Diencephalon (tissue), 1 donor: ENCODE measurements around the gene ARHGEF37. TPM values are rescaled to one million over a fixed set of nuclear protein-coding genes. Genes with fewer than 3 reads are reported as not detected.

Experiments
- small RNA-seq: library from RNA; depleted of rRNA; stranded (forward); fragments of <200 nt; gene quantifications from one replicate; pipeline ENCODE3, GENCODE V24; 2014
- total RNA-seq: library from RNA; depleted of rRNA; stranded (reverse); fragments of >200 nt; gene quantifications from one replicate; pipeline ENCODE4 v1.2.3, GENCODE V29; 2014

Gene ARHGEF37
- total RNA-seq = 3.0 TPM

GRCh38 chr5:149581192-149581861 lies at the start of gene ARHGEF37:
Gene ARHGEF37 (plus strand): TSS chr5:149581498. CDS start chr5:149597770, 16,272 bp downstream.

GRCh38 chr5:149551227-149552037 lies 29.9 kb upstream of the ARHGEF37 start, which contains the start of gene CSNK1A1:
Gene CSNK1A1 (minus strand): TSS chr5:149551439. CDS start chr5:149550964, 475 bp downstream.

Small RNAs within 50 kb of the gene (small RNA-seq; reads per million reads assigned to genes)
- gene RNU6-588P = not detected

Other genes with a start within 250 kb of the ARHGEF37 start
- 54.7 TPM for gene GRPEL2, start 236.0 kb upstream of the ARHGEF37 start, total RNA-seq
- 13.6 TPM for gene PCYOX1L, start 223.5 kb upstream of the ARHGEF37 start, total RNA-seq
- gene IL17B, start 202.2 kb upstream of the ARHGEF37 start, total RNA-seq = not detected
- 267 TPM for gene CSNK1A1, start 30.1 kb upstream of the ARHGEF37 start, total RNA-seq
- gene PPARGC1B, start 148.8 kb downstream of the ARHGEF37 start, total RNA-seq = 3.5 TPM